22Rv1 (cell line): ENCODE measurements around the gene SETD4.

Source experiments
- CTCF ChIP-seq: fragments of 450-650 bp; IDR thresholded peaks from 2 replicates; pipeline ENCODE4 v1.5.1; 2017; ENCODE audit warnings: mild to moderate bottlenecking
- ZFX ChIP-seq: fragments of 450-650 bp; IDR thresholded peaks from 2 replicates; pipeline ENCODE4 v1.6.1; 2017; ENCODE audit warnings: antibody characterized with exemption, borderline replicate concordance

GRCh38 chr21:36080386-36080785, 20.1 kb upstream of the SETD4 start:
- no peak for TF ChIP-seq CTCF
- TF ChIP-seq ZFX = no peak
